NCI-H524 (cell line): ENCODE data around the gene ELF1.
"Not testable (repeated sequence)": the region's sequence is repeated elsewhere in the genome, so short reads cannot be mapped to it uniquely, and the experiment has no call there.

Experiments
- DNase-seq, 2 experiments: peaks; one replicate each; lab custom pipeline; 2025; lab: John Stamatoyannopoulos, UW

Gene ELF1

DNA sequence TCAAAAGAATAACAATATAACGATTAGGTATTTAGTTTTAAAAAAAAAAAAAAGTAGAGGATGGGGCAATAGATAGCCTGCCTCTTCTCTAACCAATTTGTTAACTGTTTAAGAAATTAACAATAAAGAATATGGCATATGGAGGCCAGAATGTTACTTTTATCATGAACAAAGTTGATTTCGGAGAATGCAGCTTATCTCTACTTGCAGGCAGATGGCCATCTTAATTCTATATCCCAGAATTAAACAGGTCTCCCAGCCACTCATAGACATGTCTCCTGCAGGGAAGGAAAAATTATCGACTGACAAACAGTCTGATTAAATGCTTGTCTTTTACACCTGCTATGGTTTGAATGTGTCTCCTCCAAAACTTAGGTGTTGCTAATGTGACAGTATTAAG lies 133.1 kb downstream of the ELF1 start:
- peak in 1 of 2 experiments; percentile 9 for DNase-seq

DNA sequence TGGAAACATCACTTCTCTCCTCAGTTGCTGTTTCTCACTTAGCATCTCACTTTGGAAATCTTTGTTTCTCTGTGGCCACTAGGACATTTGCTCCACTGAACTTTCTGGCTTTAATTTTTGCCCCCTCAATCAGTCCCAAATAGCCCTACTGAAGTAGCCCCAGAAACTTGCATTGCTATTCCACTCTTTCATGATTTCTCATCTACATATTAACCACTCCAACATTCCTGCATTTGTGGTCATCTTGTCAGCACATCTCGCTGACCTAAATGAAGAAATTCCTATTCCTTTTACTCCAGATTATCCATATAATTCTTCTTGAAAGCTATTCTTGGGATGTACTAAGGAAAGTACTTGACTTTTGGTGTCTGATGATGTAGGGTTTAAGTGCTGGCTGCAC lies 134.9 kb downstream of the ELF1 start:
- not testable (repeated sequence) for DNase-seq
